GM08714 (cell line): ENCODE results near the gene ABHD14A.

Source experiments
- H3K4me3 ChIP-seq: fragments of 200-500 bp; sonication (Bioruptor generic); 2 replicates; pipeline ENCODE4 v1.5.1; 2014; ENCODE audit warnings: mild to moderate bottlenecking, low read length, inconsistent platforms
- ZNF274 ChIP-seq: IDR thresholded peaks from 2 replicates; pipeline ENCODE4 v1.6.1; 2012; ENCODE audit warnings: mild to moderate bottlenecking, low read depth, low read length

ABHD14A gene

GRCh38 chr3:51957520-51958205 lies 17.2 kb upstream of the ABHD14A start:
- TF ChIP-seq ZNF274 = no peak
- no peak overlapping the region for H3K4me3 ChIP-seq

GRCh38 chr3:51958603-51959521 lies 16.0 kb upstream of the ABHD14A start:
- no peak overlapping the region for H3K4me3 ChIP-seq
- no peak for TF ChIP-seq ZNF274

- no peak overlapping the region for H3K4me3 ChIP-seq
- no peak for TF ChIP-seq ZNF274
These were observed 15.2 kb upstream of the ABHD14A start for GRCh38 chr3:51959651-51960050.

- H3K4me3 ChIP-seq = no peak overlapping the region
- no peak for TF ChIP-seq ZNF274
These were observed 14.5 kb upstream of the ABHD14A start for GRCh38 chr3:51960386-51960785.

- H3K4me3 ChIP-seq = no peak overlapping the region
- TF ChIP-seq ZNF274 = no peak
These were observed 13.9 kb upstream of the ABHD14A start for GRCh38 chr3:51961011-51961410.

- H3K4me3 ChIP-seq = no peak overlapping the region
- no peak for TF ChIP-seq ZNF274
These were observed 13.0 kb upstream of the ABHD14A start for GRCh38 chr3:51961602-51962569.

GRCh38 chr3:51962854-51963530 lies 11.9 kb upstream of the ABHD14A start:
- no peak overlapping the region for H3K4me3 ChIP-seq
- TF ChIP-seq ZNF274 = no peak

- H3K4me3 ChIP-seq = no peak overlapping the region
- TF ChIP-seq ZNF274 = no peak
These were observed 10.9 kb upstream of the ABHD14A start for GRCh38 chr3:51963951-51964451.

GRCh38 chr3:51964521-51964920 lies 10.3 kb upstream of the ABHD14A start:
- H3K4me3 ChIP-seq = no peak overlapping the region
- TF ChIP-seq ZNF274 = no peak

GRCh38 chr3:51966016-51966415 lies 8.8 kb upstream of the ABHD14A start:
- no peak for TF ChIP-seq ZNF274
- H3K4me3 ChIP-seq = no peak overlapping the region

GRCh38 chr3:51966486-51966885 lies 8.4 kb upstream of the ABHD14A start:
- no peak for TF ChIP-seq ZNF274
- no peak overlapping the region for H3K4me3 ChIP-seq

DNA sequence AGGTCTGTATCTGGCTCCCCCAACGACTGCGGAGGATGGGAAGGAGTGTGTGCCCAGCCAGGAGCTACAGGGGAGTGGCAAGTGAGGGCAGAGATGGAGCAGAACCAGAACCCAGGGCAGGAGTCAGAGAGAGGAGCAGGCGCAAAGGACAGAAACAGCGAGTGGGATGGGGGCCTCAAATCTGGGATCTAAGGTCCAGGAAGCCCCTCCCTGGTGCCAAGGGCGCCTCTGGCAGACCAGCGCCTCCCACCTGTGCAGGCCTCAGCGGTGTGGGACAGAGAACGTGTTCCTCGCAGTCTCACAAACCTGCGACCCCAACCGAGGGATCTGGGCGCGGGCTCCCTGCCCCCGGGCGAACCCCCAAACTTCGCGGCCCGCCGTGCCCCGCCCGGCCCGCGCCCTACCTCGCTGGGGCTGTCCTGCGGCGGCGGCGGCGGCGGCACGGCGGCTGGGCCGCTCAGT lies 7.9 kb upstream of the ABHD14A start:
- H3K4me3 ChIP-seq = peak overlapping the region; percentile 61; the same call in 1 of the 2 replicates
- no peak for TF ChIP-seq ZNF274
